HG03039 (cell line): Measurements from ENCODE around the gene FSTL4.
"Not testable (repeated sequence)": the region's sequence is repeated elsewhere in the genome, so short reads cannot be mapped to it uniquely, and the experiment has no call there.

Source experiments
- ATAC-seq: cut with Tn5 transposase; IDR thresholded peaks from one replicate; pipeline ENCODE4 v1.9.1; 2021; ENCODE audit warnings: mild to moderate bottlenecking, moderate library complexity; ENCODE audit not compliant: unreplicated experiment

Gene FSTL4

GRCh38 chr5:133235696-133236426, 376.5 kb downstream of the FSTL4 start:
- ATAC-seq: no peak

- no peak for ATAC-seq
Observed at GRCh38 chr5:133234911-133235310, 377.4 kb downstream of the FSTL4 start.

- no peak for ATAC-seq
Observed at GRCh38 chr5:133234273-133234672, 378.1 kb downstream of the FSTL4 start.

- ATAC-seq: no peak
Observed at GRCh38 chr5:133233616-133234015, 378.7 kb downstream of the FSTL4 start.

GRCh38 chr5:133232911-133233310, 379.4 kb downstream of the FSTL4 start:
- ATAC-seq: no peak

- no peak for ATAC-seq
Observed at GRCh38 chr5:133232435-133232834, 379.9 kb downstream of the FSTL4 start.

GRCh38 chr5:133232011-133232410, 380.3 kb downstream of the FSTL4 start:
- no peak for ATAC-seq

GRCh38 chr5:133230823-133231578, 381.3 kb downstream of the FSTL4 start:
- ATAC-seq: no peak

- ATAC-seq: no peak
Observed at GRCh38 chr5:133229931-133230664, 382.2 kb downstream of the FSTL4 start.

GRCh38 chr5:133228316-133228715, 384.0 kb downstream of the FSTL4 start:
- no peak for ATAC-seq

GRCh38 chr5:133227897-133228296, 384.4 kb downstream of the FSTL4 start:
- ATAC-seq: no peak

- no peak for ATAC-seq
Observed at GRCh38 chr5:133227082-133227481, 385.3 kb downstream of the FSTL4 start.

GRCh38 chr5:133226186-133226585, 386.2 kb downstream of the FSTL4 start:
- no peak for ATAC-seq

- ATAC-seq: no peak
Observed at GRCh38 chr5:133225671-133226152, 386.6 kb downstream of the FSTL4 start.

GRCh38 chr5:133222979-133223378, 389.4 kb downstream of the FSTL4 start:
- ATAC-seq: no peak

- ATAC-seq: no peak
Observed at GRCh38 chr5:133222521-133222920, 389.8 kb downstream of the FSTL4 start.

- no peak for ATAC-seq
Observed at GRCh38 chr5:133222040-133222439, 390.3 kb downstream of the FSTL4 start.

GRCh38 chr5:133220851-133221674, 391.3 kb downstream of the FSTL4 start:
- ATAC-seq: no peak

GRCh38 chr5:133219296-133219695, 393.0 kb downstream of the FSTL4 start:
- no peak for ATAC-seq

- ATAC-seq: not testable (repeated sequence)
Observed at GRCh38 chr5:133216138-133216537, 396.2 kb downstream of the FSTL4 start.
